H9 (cell line): ENCODE data around the gene PEMT. TPM values are rescaled to one million over a fixed set of nuclear protein-coding genes. Genes with fewer than 3 reads are reported as not detected.
A peak's percentile ranks its signal among the peaks of the same experiment; 100 is the strongest.

ENCODE experiments used
- DNase-seq: peaks from one replicate; pipeline ENCODE4 v3.0.0-alpha.2; 2017
- H2AFZ ChIP-seq: one replicate; pipeline ENCODE4 v1.6.1; 2013; ENCODE audit warnings: mild to moderate bottlenecking, low read length, control low read depth, moderate library complexity
- H2AK5ac ChIP-seq: 2 replicates; pipeline ENCODE4 v1.6.1; 2013; ENCODE audit warnings: low read length, control low read depth, mixed read lengths; ENCODE audit not compliant: insufficient read length
- H2BK120ac ChIP-seq: one replicate; pipeline ENCODE4 v1.6.1; 2013; ENCODE audit warnings: low read depth, mild to moderate bottlenecking, low read length, control low read depth, inconsistent platforms; ENCODE audit not compliant: poor library complexity, severe bottlenecking
- H2BK12ac ChIP-seq: 2 replicates; pipeline ENCODE4 v1.6.1; 2013; ENCODE audit warnings: low read length, control low read depth, mixed read lengths, low read depth; ENCODE audit not compliant: insufficient read length
- H2BK15ac ChIP-seq: 2 replicates; pipeline ENCODE4 v1.6.1; 2013; ENCODE audit warnings: low read depth, low read length, control low read depth
- H2BK20ac ChIP-seq: one replicate; pipeline ENCODE4 v1.6.1; 2013; ENCODE audit warnings: low read depth, mild to moderate bottlenecking, low read length, control low read depth, inconsistent platforms; ENCODE audit not compliant: poor library complexity, severe bottlenecking
- H2BK5ac ChIP-seq: 2 replicates; pipeline ENCODE4 v1.6.1; 2013; ENCODE audit warnings: low read length, control low read depth, mixed read lengths; ENCODE audit not compliant: insufficient read length
- H3K14ac ChIP-seq: 2 replicates; pipeline ENCODE4 v1.6.1; 2013; ENCODE audit warnings: low read length, control low read depth; ENCODE audit not compliant: insufficient read depth
- H3K18ac ChIP-seq: 2 replicates; pipeline ENCODE4 v1.6.1; 2013; ENCODE audit warnings: low read depth, mild to moderate bottlenecking, mixed read lengths, low read length, control low read depth; ENCODE audit not compliant: insufficient read length
- H3K23ac ChIP-seq: 2 replicates; pipeline ENCODE4 v1.6.1; 2013; ENCODE audit warnings: low read length, control low read depth, mixed read lengths, low read depth; ENCODE audit not compliant: insufficient read length
- H3K23me2 ChIP-seq: 2 replicates; pipeline ENCODE4 v1.6.1; 2013; ENCODE audit warnings: low read depth, mild to moderate bottlenecking, mixed read lengths, low read length, control low read depth; ENCODE audit not compliant: insufficient read length, poor library complexity, severe bottlenecking
- H3K27ac ChIP-seq: 2 replicates; pipeline ENCODE4 v1.5.1; 2013; ENCODE audit warnings: low read length, control low read depth, mixed read lengths, low read depth; ENCODE audit not compliant: insufficient read length
- H3K27me3 ChIP-seq: 2 replicates; pipeline ENCODE4 v1.6.1; 2013; ENCODE audit warnings: low read length, control low read depth, inconsistent platforms; ENCODE audit not compliant: insufficient read depth
- H3K4ac ChIP-seq: 2 replicates; pipeline ENCODE4 v1.6.1; 2013; ENCODE audit warnings: low read depth, mild to moderate bottlenecking, control low read depth, inconsistent platforms, low read length, moderate library complexity
- H3K4me1 ChIP-seq: 2 replicates; pipeline ENCODE4 v1.6.1; 2013; ENCODE audit warnings: low read length, control low read depth, inconsistent platforms; ENCODE audit not compliant: insufficient read depth
- H3K4me2 ChIP-seq: 2 replicates; pipeline ENCODE4 v1.6.1; 2013; ENCODE audit warnings: low read length, control low read depth, mixed read lengths; ENCODE audit not compliant: insufficient read length, insufficient read depth
- H3K56ac ChIP-seq: 2 replicates; pipeline ENCODE4 v1.6.1; 2013; ENCODE audit warnings: low read depth, mild to moderate bottlenecking, mixed read lengths, low read length, control low read depth; ENCODE audit not compliant: insufficient read length
- H3K79me1 ChIP-seq: 2 replicates; pipeline ENCODE4 v1.6.1; 2013; ENCODE audit warnings: low read depth, mild to moderate bottlenecking, moderate library complexity, low read length, control low read depth, inconsistent platforms; ENCODE audit not compliant: insufficient read depth, poor library complexity, severe bottlenecking
- H3K79me2 ChIP-seq: 2 replicates; pipeline ENCODE4 v1.6.1; 2013; ENCODE audit warnings: low read length, control low read depth, inconsistent platforms; ENCODE audit not compliant: insufficient read depth
- H3K9ac ChIP-seq: 2 replicates; pipeline ENCODE4 v1.6.1; 2013; ENCODE audit warnings: low read length, control low read depth, mixed read lengths; ENCODE audit not compliant: insufficient read length; ENCODE audit errors: extremely low read depth
- H3K9me3 ChIP-seq: one replicate; pipeline ENCODE4 v1.6.1; 2013; ENCODE audit warnings: low read depth, low read length, inconsistent platforms; ENCODE audit not compliant: control insufficient read depth
- H3T11ph ChIP-seq: one replicate; pipeline ENCODE4 v1.6.1; 2013; ENCODE audit warnings: mild to moderate bottlenecking, low read length, control low read depth, inconsistent platforms
- H4K20me1 ChIP-seq: one replicate; pipeline ENCODE4 v1.6.1; 2013; ENCODE audit not compliant: control insufficient read depth, insufficient read length, insufficient read depth
- H4K5ac ChIP-seq: 2 replicates; pipeline ENCODE4 v1.6.1; 2013; ENCODE audit warnings: low read depth, mild to moderate bottlenecking, mixed read lengths, low read length, control low read depth; ENCODE audit not compliant: insufficient read length
- H4K8ac ChIP-seq: replicated peaks from 2 replicates; pipeline ENCODE4 v1.6.1; 2013; ENCODE audit warnings: low read length, control low read depth, mixed read lengths, low read depth; ENCODE audit not compliant: insufficient read length
- H4K91ac ChIP-seq: 2 replicates; pipeline ENCODE4 v1.6.1; 2013; ENCODE audit warnings: low read depth, mild to moderate bottlenecking, moderate library complexity, mixed read lengths, low read length, control low read depth; ENCODE audit not compliant: insufficient read length
- H3K27ac Mint-ChIP-seq, 3 experiments: 2 replicates in 2 of 3; 3 replicates in 1 of 3; pipeline ENCODE4 v1.8.0; 2020 to 2021; ENCODE audit warnings: mixed read lengths in 3 of 3, mild to moderate bottlenecking in 1 of 3, moderate library complexity in 1 of 3
- H3K27me3 Mint-ChIP-seq: 2 replicates; pipeline ENCODE4 v1.8.0; 2021; ENCODE audit warnings: low read depth, mild to moderate bottlenecking, moderate library complexity, mixed read lengths
- H3K36me3 Mint-ChIP-seq, 3 experiments: 2 replicates in 2 of 3; 3 replicates in 1 of 3; pipeline ENCODE4 v1.8.0; 2020 to 2021; ENCODE audit warnings: low read depth in 3 of 3, mixed read lengths in 3 of 3; ENCODE audit not compliant: insufficient read depth in 1 of 3
- H3K4me1 Mint-ChIP-seq, 2 experiments: 2 replicates each; pipeline ENCODE4 v1.8.0; 2020; ENCODE audit warnings: mixed read lengths in 2 of 2
- H3K4me3 Mint-ChIP-seq, 2 experiments: 2 replicates in 1 of 2; 3 replicates in 1 of 2; pipeline ENCODE4 v1.8.0; 2020 to 2021; ENCODE audit warnings: mild to moderate bottlenecking in 2 of 2, mixed read lengths in 2 of 2, moderate library complexity in 1 of 2
- H3K9me3 Mint-ChIP-seq, 2 experiments: 2 replicates in 1 of 2; 3 replicates in 1 of 2; pipeline ENCODE4 v1.8.0; 2020; ENCODE audit warnings: mild to moderate bottlenecking in 2 of 2, mixed read lengths in 2 of 2, moderate library complexity in 1 of 2
- CTCF ChIP-seq: fragments of 200-600 bp; sonication (generic); conservative IDR thresholded peaks from 3 replicates; pipeline ENCODE4 v1.8.0; 2021; ENCODE audit warnings: antibody characterized with exemption, mild to moderate bottlenecking
- WGBS: extraction: QIAGEN DNeasy Blood & Tissue Kit; methylation state at CpG from one replicate; pipeline ENCODE4 v1.1.7; 2013; ENCODE audit warnings: missing lambda C conversion rate, low lambda C conversion rate, mixed read lengths; ENCODE audit not compliant: insufficient read length; ENCODE audit errors: extremely low coverage; 5-methylcytosine and 5-hydroxymethylcytosine counted together
- total RNA-seq: library from RNA; stranded (reverse); gene quantifications from 2 replicates; pipeline ENCODE4 v1.2.1, GENCODE V29; 2021

Gene PEMT
- total RNA-seq, 1 experiment from 2014 or later = 63.2 TPM

GRCh38 chr17:17577373-17577772 is 14.1 kb downstream of the PEMT start:
- H3K79me2 ChIP-seq = no peaks in the 10 kb centered on the region
- no peak overlapping the region for H2BK15ac ChIP-seq
- no peak for TF ChIP-seq CTCF
- no peak for DNase-seq
- no peak overlapping the region for H3K4ac ChIP-seq
- no peak overlapping the region for H4K91ac ChIP-seq
- H3K27me3 ChIP-seq = no peaks in the 10 kb centered on the region
- no peak overlapping the region for H4K5ac ChIP-seq
- H3K18ac ChIP-seq = no peak overlapping the region
- H3K56ac ChIP-seq = no peak overlapping the region
- no peak overlapping the region for H2BK12ac ChIP-seq
- peaks cover 11 to 17% of the 10 kb centered on the region in 2 experiments for H3K4me1 Mint-ChIP-seq
- H2AFZ ChIP-seq = no peak overlapping the region
- H2BK120ac ChIP-seq = no peak overlapping the region
- peaks cover 0 to 16% (median 14%) of the 10 kb centered on the region in 3 experiments; a peak in 4 of 7 replicates for H3K36me3 Mint-ChIP-seq
- no peak overlapping the region for H2AK5ac ChIP-seq
- no peak overlapping the region for H3K23ac ChIP-seq
- no peak overlapping the region for H2BK5ac ChIP-seq
- no peaks in the 10 kb centered on the region for H4K20me1 ChIP-seq
- H3T11ph ChIP-seq = no peak overlapping the region
- H3K79me1 ChIP-seq = no peaks in the 10 kb centered on the region
- H3K14ac ChIP-seq = no peak overlapping the region
- H3K4me3 Mint-ChIP-seq = no peak overlapping the region
- no peaks in the 10 kb centered on the region for H3K4me1 ChIP-seq
- no peak overlapping the region for H4K8ac ChIP-seq
- H3K9me3 ChIP-seq = no peaks in the 10 kb centered on the region
- WGBS = no CpG with 5 or more reads among the region's 17 CpGs
- H3K9ac ChIP-seq = no peak overlapping the region
- peak overlapping the region in 1 of 3 experiments; percentile 68; a peak in 1 of 7 replicates for H3K27ac Mint-ChIP-seq
- no peak overlapping the region for H3K27ac ChIP-seq
- H3K9me3 Mint-ChIP-seq = no peaks in the 10 kb centered on the region
- no peaks in the 10 kb centered on the region for H3K27me3 Mint-ChIP-seq
- no peak overlapping the region for H2BK20ac ChIP-seq
- H3K4me2 ChIP-seq = no peak overlapping the region
- H3K23me2 ChIP-seq = no peaks in the 10 kb centered on the region
